Ascending aorta (tissue), 2 donors: ENCODE data around the gene CLEC18B. TPM values are rescaled to one million over a fixed set of nuclear protein-coding genes. Genes with fewer than 3 reads are reported as not detected.
"Not testable (repeated sequence)": the region's sequence is repeated elsewhere in the genome, so short reads cannot be mapped to it uniquely, and the experiment has no call there.

Source experiments
- DNase-seq, 2 donors: peaks; one replicate each; pipeline ENCODE4 v3.0.0-alpha.2; 2019; ENCODE audit warnings: low spot score in 2 of 2
- H3K27ac ChIP-seq, 2 donors: fragments of 200-600 bp; sonication (generic); one replicate each; pipeline ENCODE4 v1.5.1; 2016 to 2017; ENCODE audit warnings: mild to moderate bottlenecking in 1 of 2
- H3K27me3 ChIP-seq: fragments of 200-600 bp; sonication (generic); one replicate; pipeline ENCODE4 v1.5.1; 2017
- H3K36me3 ChIP-seq, 2 donors: fragments of 200-600 bp; sonication (generic); one replicate each; pipeline ENCODE4 v1.5.1; 2016
- H3K4me1 ChIP-seq, 2 donors: fragments of 200-600 bp; sonication (generic); one replicate each; pipeline ENCODE4 v1.5.1; 2016 to 2017; ENCODE audit warnings: mild to moderate bottlenecking in 1 of 2
- H3K4me3 ChIP-seq, 2 donors: fragments of 200-600 bp; sonication (generic); one replicate each; pipeline ENCODE4 v1.5.1; 2016 to 2017; ENCODE audit warnings: mild to moderate bottlenecking in 1 of 2
- H3K9me3 ChIP-seq, 2 donors: fragments of 200-600 bp; sonication (generic); one replicate each; pipeline ENCODE4 v1.5.1; 2016
- intact Hi-C: fragments of 100-400 bp; cut with DNase I; formaldehyde crosslinking; loops from one replicate; pipeline ENCODE4 v1.15.1; 2023
- total RNA-seq: library from RNA; depleted of rRNA; stranded (reverse); fragments of >200 nt; gene quantifications from one replicate; pipeline ENCODE4 v1.1.0, GENCODE V29; 2016
- TF ChIP-seq, protein P1 (sequence below), 3 experiments: fragments of 200-600 bp in 2 of 3; fragments of 450-650 bp in 1 of 3; sonication (generic) in 2 of 3; IDR thresholded peaks; one replicate each; pipeline ENCODE4 v1.5.1; 2016 to 2019; ENCODE audit warnings: antibody characterized with exemption in 3 of 3, mild to moderate bottlenecking in 1 of 3, moderate library complexity in 1 of 3

The CLEC18B gene
- total RNA-seq, 1 donor from 2014 or later: not detected

DNA sequence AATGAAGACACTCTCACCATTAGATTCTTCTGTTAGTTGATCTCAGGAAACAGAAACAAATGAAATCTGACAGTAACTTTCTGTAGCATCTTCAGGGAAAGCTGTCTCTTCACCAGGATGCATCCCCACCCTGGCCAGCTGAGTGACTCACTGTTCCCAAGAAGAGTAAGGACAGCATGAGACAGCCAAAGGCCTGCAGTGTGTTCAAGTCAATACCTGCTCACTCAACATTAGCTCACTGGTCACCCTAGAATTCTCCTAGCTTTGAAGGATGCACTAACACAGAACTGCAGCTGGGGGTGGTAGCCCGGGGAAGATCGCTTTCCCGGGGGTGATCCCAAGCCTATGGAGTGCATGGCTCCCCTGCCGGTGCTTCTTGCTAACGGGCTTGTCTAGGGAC, 28.2 kb upstream of the CLEC18B start:
- H3K4me3 ChIP-seq: no peak overlapping the region
- no peaks in the 10 kb centered on the region for H3K27me3 ChIP-seq
- peak in 1 of 2 donors; percentile 65 for DNase-seq
- intact Hi-C loops: no loop called here
- H3K4me1 ChIP-seq: peaks cover 6 to 10% of the 10 kb centered on the region in 2 donors
- H3K36me3 ChIP-seq: peaks cover 20 to 36% of the 10 kb centered on the region in 2 donors
- no peaks in the 10 kb centered on the region for H3K9me3 ChIP-seq
- peak overlapping the region; percentile 65 to 77 for H3K27ac ChIP-seq
- TF ChIP-seq, protein P1, sequence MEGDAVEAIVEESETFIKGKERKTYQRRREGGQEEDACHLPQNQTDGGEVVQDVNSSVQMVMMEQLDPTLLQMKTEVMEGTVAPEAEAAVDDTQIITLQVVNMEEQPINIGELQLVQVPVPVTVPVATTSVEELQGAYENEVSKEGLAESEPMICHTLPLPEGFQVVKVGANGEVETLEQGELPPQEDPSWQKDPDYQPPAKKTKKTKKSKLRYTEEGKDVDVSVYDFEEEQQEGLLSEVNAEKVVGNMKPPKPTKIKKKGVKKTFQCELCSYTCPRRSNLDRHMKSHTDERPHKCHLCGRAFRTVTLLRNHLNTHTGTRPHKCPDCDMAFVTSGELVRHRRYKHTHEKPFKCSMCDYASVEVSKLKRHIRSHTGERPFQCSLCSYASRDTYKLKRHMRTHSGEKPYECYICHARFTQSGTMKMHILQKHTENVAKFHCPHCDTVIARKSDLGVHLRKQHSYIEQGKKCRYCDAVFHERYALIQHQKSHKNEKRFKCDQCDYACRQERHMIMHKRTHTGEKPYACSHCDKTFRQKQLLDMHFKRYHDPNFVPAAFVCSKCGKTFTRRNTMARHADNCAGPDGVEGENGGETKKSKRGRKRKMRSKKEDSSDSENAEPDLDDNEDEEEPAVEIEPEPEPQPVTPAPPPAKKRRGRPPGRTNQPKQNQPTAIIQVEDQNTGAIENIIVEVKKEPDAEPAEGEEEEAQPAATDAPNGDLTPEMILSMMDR (IDR thresholded peaks at IDR 0.05): no peak

- peak; percentile 19 to 85 for DNase-seq
- H3K27me3 ChIP-seq: no peaks in the 10 kb centered on the region
- intact Hi-C loops: no loop called here
- H3K4me3 ChIP-seq: no peak overlapping the region
- H3K9me3 ChIP-seq: no peaks in the 10 kb centered on the region
- H3K4me1 ChIP-seq: peaks cover 6 to 10% of the 10 kb centered on the region in 2 donors
- H3K27ac ChIP-seq: peak overlapping the region; percentile 65 to 77
- peaks cover 20 to 36% of the 10 kb centered on the region in 2 donors for H3K36me3 ChIP-seq
- TF ChIP-seq, protein P1 (IDR thresholded peaks at IDR 0.05): no peak
Measured at GRCh38 chr16:74448990-74449389, 27.7 kb upstream of the CLEC18B start.

GRCh38 chr16:74447578-74447977, 26.3 kb upstream of the CLEC18B start:
- Histone ChIP-seq H3K36me3 (peaks cover 16 to 25% of the 10 kb centered on the region in 2 donors), H3K27ac (peak overlapping the region in 1 of 2 donors; percentile 77), H3K9me3 (no peaks in the 10 kb centered on the region), H3K27me3 (no peaks in the 10 kb centered on the region), H3K4me3 (no peak overlapping the region), H3K4me1 (peaks cover 6 to 10% of the 10 kb centered on the region in 2 donors)
- TF ChIP-seq, protein P1 (IDR thresholded peaks at IDR 0.05): no peak
- no peak for DNase-seq
- intact Hi-C loops: no loop called here

DNA sequence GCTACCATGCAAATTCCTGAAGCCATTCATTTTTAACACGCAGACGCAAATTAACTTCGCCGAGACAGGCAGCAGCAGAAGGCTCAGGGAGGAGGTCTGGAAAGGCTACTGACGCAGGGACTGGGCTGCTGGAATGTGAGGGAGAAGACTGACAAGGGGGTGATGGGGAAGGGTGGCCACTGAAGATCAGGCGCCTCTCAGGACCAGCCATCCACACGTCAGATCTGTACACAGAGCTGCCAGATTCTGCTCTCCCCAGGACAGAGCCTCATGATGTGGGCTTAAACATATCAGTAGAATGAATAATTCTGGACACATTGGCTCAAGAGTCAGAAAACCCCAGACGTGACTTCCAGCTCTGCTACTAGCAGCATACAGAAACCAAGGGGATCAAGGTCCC, 25.6 kb upstream of the CLEC18B start:
- intact Hi-C loops: no loop called here
- peaks cover 9 to 18% of the 10 kb centered on the region in 2 donors for H3K36me3 ChIP-seq

DNA sequence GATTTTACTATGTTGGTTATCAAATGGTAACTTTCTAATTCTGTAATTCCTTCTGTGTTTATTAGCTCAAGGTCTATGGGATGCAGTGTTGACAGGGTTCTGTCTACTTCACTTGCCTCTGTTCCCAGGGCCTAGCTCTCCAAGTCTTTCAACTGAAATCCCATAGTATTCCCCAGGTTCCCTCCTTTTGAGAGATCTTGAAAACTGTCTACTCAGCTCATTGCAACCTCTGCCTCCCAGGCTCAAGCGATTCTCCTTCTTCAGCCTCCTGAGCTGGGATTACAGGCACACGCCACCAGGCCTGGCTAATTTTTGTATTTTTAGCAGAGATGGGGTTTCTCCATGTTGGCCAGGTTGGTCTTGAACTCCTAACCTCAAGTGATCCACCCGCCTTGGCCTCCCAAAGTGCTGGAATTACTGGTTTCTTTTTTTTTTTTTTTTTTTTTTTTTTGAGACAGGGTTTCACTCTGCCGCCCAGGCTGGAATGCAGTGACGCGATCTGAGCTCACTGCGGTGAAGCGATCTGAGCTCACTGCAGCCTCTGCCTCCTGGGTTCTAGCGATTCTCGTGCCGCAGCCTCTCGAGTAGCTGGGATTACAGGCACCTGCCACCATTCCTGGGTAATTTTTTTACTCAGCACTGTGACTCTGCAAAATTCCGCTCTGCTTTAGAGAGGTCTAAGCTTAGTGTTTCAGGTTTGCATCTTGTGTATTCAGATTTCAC, 22.5 kb upstream of the CLEC18B start:
- DNase-seq: not testable (repeated sequence)

More for the DNA sequence above, 25.6 kb upstream of the CLEC18B start:
- Histone ChIP-seq H3K4me1 (peaks cover 6 to 10% of the 10 kb centered on the region in 2 donors), H3K9me3 (no peaks in the 10 kb centered on the region), H3K27me3 (no peaks in the 10 kb centered on the region), H3K27ac (no peak overlapping the region), H3K4me3 (no peak overlapping the region)
- TF ChIP-seq, protein P1 (IDR thresholded peaks at IDR 0.05): no peak
- DNase-seq: no peak

GRCh38 chr16:74439685-74440084, 18.4 kb upstream of the CLEC18B start:
- intact Hi-C loops: no loop called here
- TF ChIP-seq, protein P1 (IDR thresholded peaks at IDR 0.05): no peak

More for the DNA sequence above, 22.5 kb upstream of the CLEC18B start:
- H3K36me3 ChIP-seq, intact Hi-C loops, H3K4me3 ChIP-seq, H3K27me3 ChIP-seq, H3K4me1 ChIP-seq, H3K9me3 ChIP-seq, H3K27ac ChIP-seq: not testable (repeated sequence)

More at GRCh38 chr16:74439685-74440084, 18.4 kb upstream of the CLEC18B start:
- no peak for DNase-seq
- no peaks in the 10 kb centered on the region for H3K4me1 ChIP-seq
- no peaks in the 10 kb centered on the region for H3K27me3 ChIP-seq
- H3K4me3 ChIP-seq: no peak overlapping the region
- H3K9me3 ChIP-seq: no peaks in the 10 kb centered on the region
- no peaks in the 10 kb centered on the region for H3K36me3 ChIP-seq
- no peak overlapping the region for H3K27ac ChIP-seq
